HG02884 (cell line): Measurements from ENCODE around the gene OLFM1.

Source experiments
- ATAC-seq: cut with Tn5 transposase; IDR thresholded peaks from one replicate; pipeline ENCODE4 v1.9.1; 2021; ENCODE audit warnings: mild to moderate bottlenecking, moderate library complexity; ENCODE audit not compliant: unreplicated experiment

OLFM1 gene

DNA sequence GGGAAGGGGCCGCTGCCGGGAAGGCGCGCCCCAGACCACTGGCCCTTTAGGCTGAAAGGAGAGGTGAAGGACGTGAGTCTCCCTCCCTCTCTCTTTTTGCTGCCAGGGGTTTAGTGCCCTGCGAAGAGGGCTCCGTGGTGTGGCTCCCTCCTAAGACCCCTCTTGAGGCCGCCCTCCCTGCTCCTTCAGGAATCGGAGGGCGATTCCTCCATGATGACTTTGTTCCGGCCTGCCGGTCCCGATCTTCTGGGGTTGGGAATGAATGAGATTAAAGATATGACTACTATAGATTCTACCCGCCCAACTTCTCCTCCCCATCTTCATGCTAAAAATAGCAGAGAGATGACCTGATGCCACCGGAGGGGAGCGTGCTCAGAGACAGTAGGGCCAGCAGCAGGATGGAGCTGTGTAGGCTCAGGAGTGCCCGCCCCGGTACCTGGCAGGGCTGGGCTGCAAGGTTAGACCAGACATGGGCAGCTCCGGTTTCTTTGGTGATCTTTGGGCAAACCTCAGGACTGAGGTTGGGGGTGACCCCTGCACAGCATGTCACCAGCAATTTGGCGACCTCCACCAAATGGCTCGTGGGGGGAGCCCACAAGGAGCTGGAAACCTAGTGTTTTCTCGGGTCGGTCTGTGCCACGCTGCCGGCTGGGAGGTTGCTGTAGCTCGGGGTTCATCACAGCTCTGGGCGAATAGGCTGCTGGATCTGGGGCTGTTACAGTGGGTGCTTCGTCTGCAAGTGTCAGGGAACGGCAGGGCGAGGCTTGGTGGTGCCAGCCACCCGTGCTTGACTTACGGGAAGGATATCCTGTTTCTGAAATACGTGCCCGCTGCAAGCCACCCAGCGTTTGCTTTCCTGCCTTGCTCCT lies 1.7 kb downstream of the OLFM1 start:
- no peak for ATAC-seq

GRCh38 chr9:135090081-135090480 lies 2.6 kb downstream of the OLFM1 start:
- no peak for ATAC-seq

- no peak for ATAC-seq
Observed at GRCh38 chr9:135090547-135090946, 3.1 kb downstream of the OLFM1 start.

- no peak for ATAC-seq
Observed at GRCh38 chr9:135091545-135091944, 4.1 kb downstream of the OLFM1 start.

DNA sequence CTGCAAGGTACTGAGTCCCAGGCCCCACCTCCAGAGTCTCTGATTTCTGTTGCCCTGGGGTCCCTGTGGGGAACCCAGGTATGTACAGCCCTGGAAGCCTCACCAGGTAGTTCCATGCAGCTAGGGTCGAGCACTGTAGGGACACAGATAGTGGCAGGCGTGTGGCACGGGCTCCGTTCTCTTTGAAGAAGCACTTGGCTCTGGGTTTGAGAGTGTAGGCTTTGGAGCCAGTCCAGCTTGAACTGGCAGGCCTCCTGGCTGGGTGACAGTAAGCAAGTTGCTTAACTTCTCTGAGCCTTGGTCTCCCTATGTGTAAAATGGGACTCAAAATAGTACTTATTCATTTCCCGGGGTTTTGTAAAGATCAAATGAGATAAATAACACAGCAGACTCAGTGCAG lies 5.6 kb downstream of the OLFM1 start:
- no peak for ATAC-seq

GRCh38 chr9:135093911-135094584 lies 6.6 kb downstream of the OLFM1 start:
- no peak for ATAC-seq

- no peak for ATAC-seq
Observed at GRCh38 chr9:135095470-135096407, 8.3 kb downstream of the OLFM1 start.

- no peak for ATAC-seq
Observed at GRCh38 chr9:135096408-135096895, 9.0 kb downstream of the OLFM1 start.

GRCh38 chr9:135098400-135099105 lies 11.1 kb downstream of the OLFM1 start:
- no peak for ATAC-seq

- ATAC-seq, result no peak
Observed at GRCh38 chr9:135099574-135099973, 12.1 kb downstream of the OLFM1 start.

GRCh38 chr9:135100241-135100681 lies 12.8 kb downstream of the OLFM1 start:
- no peak for ATAC-seq

GRCh38 chr9:135100725-135101410 lies 13.4 kb downstream of the OLFM1 start:
- no peak for ATAC-seq

- no peak for ATAC-seq
Observed at GRCh38 chr9:135101486-135101885, 14.0 kb downstream of the OLFM1 start.

DNA sequence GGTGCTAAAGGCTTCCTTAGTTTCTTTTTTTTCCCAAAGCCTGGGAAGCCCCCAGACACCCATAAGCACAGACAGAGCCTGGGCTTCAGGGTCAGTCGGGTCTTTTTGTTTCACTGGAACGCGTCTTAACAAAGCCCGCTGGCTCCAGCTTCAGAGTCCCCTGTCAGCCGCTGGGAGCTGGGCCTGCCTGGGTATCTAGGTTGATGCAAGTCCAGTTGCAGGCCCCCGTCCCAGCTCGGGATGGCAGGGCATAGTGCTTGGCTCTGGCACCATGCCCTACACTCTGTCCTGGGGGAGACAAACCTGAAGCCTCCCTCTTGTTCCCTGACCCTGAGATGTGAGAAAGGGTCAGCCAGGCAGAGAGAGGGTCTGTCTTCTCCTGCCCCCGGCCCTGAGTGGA lies 14.5 kb downstream of the OLFM1 start:
- no peak for ATAC-seq

GRCh38 chr9:135102331-135102730 lies 14.9 kb downstream of the OLFM1 start:
- no peak for ATAC-seq

DNA sequence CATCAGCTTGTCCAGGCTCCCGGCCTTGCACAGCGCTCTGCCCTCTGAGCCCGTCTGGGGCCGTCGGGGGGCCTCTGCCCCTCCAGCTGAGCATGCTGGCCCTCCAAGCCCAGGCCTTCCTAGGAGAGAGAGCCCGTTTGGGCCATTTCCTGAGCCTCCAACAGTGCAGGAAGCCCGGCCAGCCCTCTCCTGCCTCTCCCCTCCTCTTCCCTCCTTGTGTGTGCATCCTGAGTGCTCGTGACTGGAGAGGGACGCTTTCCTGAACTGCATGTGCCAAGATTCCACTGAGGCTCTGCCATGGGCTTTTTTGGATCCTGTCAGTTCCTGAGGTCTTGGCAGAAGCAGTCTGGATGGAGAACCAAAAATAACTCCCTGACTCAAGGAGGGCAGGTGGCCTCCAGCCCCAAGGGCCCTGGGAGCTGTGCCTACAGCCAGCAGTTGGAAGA lies 15.6 kb downstream of the OLFM1 start:
- ATAC-seq, result no peak

- ATAC-seq, result no peak
Observed at GRCh38 chr9:135103931-135104639, 16.6 kb downstream of the OLFM1 start.

GRCh38 chr9:135104761-135105160 lies 17.3 kb downstream of the OLFM1 start:
- no peak for ATAC-seq

GRCh38 chr9:135105211-135105745 lies 17.8 kb downstream of the OLFM1 start:
- no peak for ATAC-seq
